Endothelial cell of umbilical vein (primary cell): ENCODE data around the gene PLAAT3. TPM values are rescaled to one million over a fixed set of nuclear protein-coding genes. Genes with fewer than 3 reads are reported as not detected.

Source experiments
- BruUV-seq: library from RNA; stranded (reverse); fragments of 400-500 nt; replicated peaks from 2 replicates; lab custom pipeline; 2021; lab: Mats Ljungman, UMichigan
- CTCF ChIA-PET: fragments of 300-600, 350-600 bp; sonication (Branson Sonifier 250); formaldehyde crosslinking; loops from one replicate; lab custom pipeline; 2021; ENCODE audit warnings: antibody characterized with exemption, inconsistent platforms; lab: Charles Lee
- POLR2A ChIA-PET: fragments of 300-600, 350-600 bp; sonication (Branson Sonifier 250); formaldehyde crosslinking; loops from one replicate; lab custom pipeline; 2021; ENCODE audit warnings: antibody characterized with exemption, inconsistent platforms; lab: Charles Lee
- DNase-seq: peaks from one replicate; pipeline ENCODE4 v3.0.0-alpha.2; 2011; ENCODE audit warnings: low read depth, low spot score
- FAIRE-seq: peaks from 2 replicates; lab custom pipeline; 2011; peaks lifted over from hg19 to GRCh38; lab: Jason Lieb, UNC
- H2AFZ ChIP-seq: 2 replicates; pipeline ENCODE4 v1.6.0; 2012; ENCODE audit warnings: low read depth, low read length, control low read depth, inconsistent platforms
- H3K27ac ChIP-seq: 2 replicates; pipeline ENCODE4 v1.5.1; 2011; ENCODE audit warnings: low read depth, mild to moderate bottlenecking, control low read depth, low read length, moderate library complexity; ENCODE audit not compliant: insufficient read depth
- H3K27me3 ChIP-seq, 2 experiments: 2 replicates each; pipeline versions ENCODE4 v1.6.0 to v1.6.1; 2011; ENCODE audit warnings: low read length in 2 of 2, mixed read lengths in 1 of 2; ENCODE audit not compliant: control insufficient read depth in 2 of 2, insufficient read depth in 2 of 2
- H3K36me3 ChIP-seq, 2 experiments: 2 replicates in 1 of 2; 3 replicates in 1 of 2; pipeline ENCODE4 v1.5.1; 2011; ENCODE audit warnings: low read length in 2 of 2, mild to moderate bottlenecking in 1 of 2, moderate library complexity in 1 of 2; ENCODE audit not compliant: control insufficient read depth in 2 of 2, insufficient read depth in 2 of 2; ENCODE audit errors: extremely low read depth in 1 of 2
- H3K4me1 ChIP-seq: 3 replicates; pipeline ENCODE4 v1.5.1; 2011; ENCODE audit warnings: mild to moderate bottlenecking, low read length; ENCODE audit not compliant: control insufficient read depth, insufficient read depth; ENCODE audit errors: extremely low read depth
- H3K4me2 ChIP-seq: 2 replicates; pipeline ENCODE4 v1.6.1; 2011; ENCODE audit warnings: low read length, control low read depth, mixed read lengths; ENCODE audit not compliant: insufficient read depth
- H3K4me3 ChIP-seq, 3 experiments: fragments of 200-600 bp in 1 of 3; sonication (generic), shearing (Covaris generic) in 1 of 3; replicated peaks in 1 of 3; 2 replicates each; pipeline ENCODE4 v1.5.1; 2011 to 2016; ENCODE audit warnings: control low read depth in 3 of 3, low read length in 3 of 3, mild to moderate bottlenecking in 2 of 3, inconsistent platforms in 1 of 3, low read depth in 1 of 3, moderate library complexity in 1 of 3; ENCODE audit not compliant: insufficient read depth in 1 of 3
- H3K79me2 ChIP-seq: 2 replicates; pipeline ENCODE4 v1.6.0; 2012; ENCODE audit warnings: low read length, inconsistent platforms; ENCODE audit not compliant: control insufficient read depth, insufficient read depth
- H3K9ac ChIP-seq: replicated peaks from 2 replicates; pipeline ENCODE3; 2011; ENCODE audit warnings: low read length, control low read depth; ENCODE audit not compliant: insufficient read depth; ENCODE audit errors: extremely low read depth
- H3K9me1 ChIP-seq: replicated peaks from 3 replicates; pipeline ENCODE4 v1.6.0; 2011; ENCODE audit warnings: mild to moderate bottlenecking, low read length; ENCODE audit not compliant: control insufficient read depth, insufficient read depth; ENCODE audit errors: extremely low read depth
- H3K9me3 ChIP-seq: replicated peaks from 2 replicates; pipeline ENCODE4 v1.5.1; 2012; ENCODE audit warnings: low read length, inconsistent platforms; ENCODE audit not compliant: control insufficient read depth, insufficient read depth
- H4K20me1 ChIP-seq: replicated peaks from 2 replicates; pipeline ENCODE3; 2011; ENCODE audit warnings: mild to moderate bottlenecking, low read length; ENCODE audit not compliant: control insufficient read depth, insufficient read depth; ENCODE audit errors: extremely low read depth
- EZH2 ChIP-seq: IDR thresholded peaks from 2 replicates; pipeline ENCODE4 v1.6.1; 2012; ENCODE audit warnings: borderline replicate concordance, low read depth, mild to moderate bottlenecking, moderate library complexity, low read length, inconsistent platforms; ENCODE audit not compliant: severe bottlenecking
- FOS ChIP-seq: IDR thresholded peaks from 2 replicates; pipeline ENCODE4 v1.6.1; 2011; ENCODE audit warnings: mild to moderate bottlenecking, low read length, moderate library complexity, borderline replicate concordance; ENCODE audit not compliant: insufficient read depth
- GATA2 ChIP-seq: IDR thresholded peaks from 2 replicates; pipeline ENCODE4 v1.7.0; 2011; ENCODE audit warnings: low read depth, mild to moderate bottlenecking, moderate library complexity, mixed read lengths, low read length; ENCODE audit not compliant: insufficient read length, insufficient read depth
- JUN ChIP-seq: IDR thresholded peaks from 2 replicates; pipeline ENCODE4 v1.6.1; 2011; ENCODE audit warnings: borderline replicate concordance, low read depth; ENCODE audit not compliant: insufficient read length, insufficient read depth
- MYC ChIP-seq: IDR thresholded peaks from one replicate; pipeline ENCODE4 v1.6.1; 2011; ENCODE audit warnings: mild to moderate bottlenecking, low read depth, low read length
- POLR2A ChIP-seq: IDR thresholded peaks from 2 replicates; pipeline ENCODE4 v1.6.1; 2012; ENCODE audit warnings: low read depth, mild to moderate bottlenecking, control low read depth, low read length
- POLR2AphosphoS5 ChIP-seq: IDR thresholded peaks from 2 replicates; pipeline ENCODE4 v1.6.1; 2012; ENCODE audit warnings: low read depth, mild to moderate bottlenecking, control low read depth, low read length, moderate library complexity; ENCODE audit not compliant: insufficient read depth
- dilution Hi-C: fragments of 300-500 bp; cut with MboI; formaldehyde crosslinking; loops from one replicate; pipeline ENCODE4 v1.15.0; 2019; ENCODE audit warnings: low sequenced_read_pairs; ENCODE audit not compliant: extremely low pct_ligation_motif_present
- intact Hi-C: fragments of 100-400 bp; cut with micrococcal nuclease; formaldehyde crosslinking; loops from one replicate; pipeline ENCODE4 v1.10.0; 2022
- polyA plus RNA-seq, 4 experiments: library from polyadenylated mRNA; depleted of rRNA in 3 of 4; stranded (reverse) in 3 of 4; unstranded in 1 of 4; fragments of >200 nt; gene quantifications; 2 replicates each; pipeline versions ENCODE4 v1.2.1 to v1.2.3, GENCODE V29; 2011 to 2012; ENCODE audit warnings: missing spikeins in 1 of 4
- total RNA-seq: library from RNA; stranded (reverse); gene quantifications from 2 replicates; pipeline ENCODE4 v1.2.3, GENCODE V29; 2021
- TF ChIP-seq, protein P1 (sequence below): IDR thresholded peaks from 2 replicates; pipeline ENCODE4 v1.6.1; 2011; ENCODE audit not compliant: insufficient read depth, insufficient read length
- TF ChIP-seq, protein P2 (sequence below), 2 donors: IDR thresholded peaks; 1 replicate in 1 of 2; 2 replicates in 1 of 2; pipeline ENCODE4 v1.5.1; 2011; ENCODE audit warnings: low read length in 2 of 2, mild to moderate bottlenecking in 2 of 2, moderate library complexity in 2 of 2, control low read depth in 1 of 2, inconsistent platforms in 1 of 2, low read depth in 1 of 2; ENCODE audit not compliant: insufficient read depth in 1 of 2; ENCODE audit errors: extremely low read depth in 1 of 2

The PLAAT3 gene
- total and polyA plus RNA-seq, 2 donors (not counting 3 experiments of a cell fraction or from before 2014, with no cell fraction given): 22.8 to 40.2 TPM

DNA sequence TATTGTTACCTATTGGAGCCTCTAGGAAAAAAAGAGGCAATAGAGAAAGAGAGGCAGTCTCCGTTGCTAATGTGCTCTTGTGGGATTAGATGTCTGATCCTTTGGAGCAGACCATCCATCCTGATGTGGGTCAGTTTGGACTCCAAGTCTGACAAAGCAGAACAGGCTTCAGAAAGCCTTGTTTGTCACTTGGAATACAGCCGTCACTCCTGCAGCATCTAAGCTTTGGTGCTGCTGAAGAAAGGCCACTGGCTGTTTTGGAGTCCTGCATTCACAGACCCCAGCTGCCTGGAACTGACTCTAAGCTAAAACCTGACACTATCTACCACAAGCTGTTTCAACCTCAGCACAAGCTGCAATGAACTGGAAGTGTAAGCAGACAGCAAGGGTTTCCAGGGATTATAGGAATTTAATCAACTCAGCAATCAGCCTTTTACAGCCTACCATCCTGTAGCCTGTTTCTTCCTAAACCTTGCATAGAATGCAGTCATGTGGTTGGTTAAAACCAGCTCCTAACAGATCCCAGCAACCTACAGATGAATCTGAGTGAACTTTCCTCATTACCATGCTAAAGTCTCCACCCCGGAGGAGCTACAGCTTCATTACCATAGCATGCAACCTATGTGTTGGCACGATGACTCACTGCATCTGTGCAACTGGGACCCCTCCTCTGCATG lies 81.3 kb downstream of the PLAAT3 start:
- Histone ChIP-seq H3K27ac (no peak overlapping the region), H3K27me3 (peaks cover 2% of the 10 kb centered on the region in 2 experiments), H3K79me2 (no peaks in the 10 kb centered on the region), H3K9ac (no peak overlapping the region), H3K4me1 (peaks cover 8% of the 10 kb centered on the region), H4K20me1 (no peaks in the 10 kb centered on the region), H2AFZ (no peak overlapping the region), H3K9me1 (no peaks in the 10 kb centered on the region), H3K36me3 (no peaks in the 10 kb centered on the region), H3K4me2 (no peak overlapping the region), H3K4me3 (no peak overlapping the region), H3K9me3 (no peaks in the 10 kb centered on the region)
- CTCF ChIA-PET: interaction anchor here (1.8 kb wide), 2 partner anchors 11 to 54 kb away, joined by 4 to 5 read pairs; no protein-coding TSS in a partner anchor
- dilution Hi-C loops: no loop called here
- BruUV-seq: no TSS peak
- FAIRE-seq (no peak), DNase-seq (no peak)
- POLR2A ChIA-PET: no interaction called here
- TF ChIP-seq EZH2: no peak
- no peak for TF ChIP-seq POLR2A
- TF ChIP-seq, protein P1, sequence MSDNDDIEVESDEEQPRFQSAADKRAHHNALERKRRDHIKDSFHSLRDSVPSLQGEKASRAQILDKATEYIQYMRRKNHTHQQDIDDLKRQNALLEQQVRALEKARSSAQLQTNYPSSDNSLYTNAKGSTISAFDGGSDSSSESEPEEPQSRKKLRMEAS: no peak
- TF ChIP-seq FOS: no peak
- TF ChIP-seq MYC: no peak
- no peak for TF ChIP-seq GATA2
- no peak for TF ChIP-seq JUN
- TF ChIP-seq, protein P2, sequence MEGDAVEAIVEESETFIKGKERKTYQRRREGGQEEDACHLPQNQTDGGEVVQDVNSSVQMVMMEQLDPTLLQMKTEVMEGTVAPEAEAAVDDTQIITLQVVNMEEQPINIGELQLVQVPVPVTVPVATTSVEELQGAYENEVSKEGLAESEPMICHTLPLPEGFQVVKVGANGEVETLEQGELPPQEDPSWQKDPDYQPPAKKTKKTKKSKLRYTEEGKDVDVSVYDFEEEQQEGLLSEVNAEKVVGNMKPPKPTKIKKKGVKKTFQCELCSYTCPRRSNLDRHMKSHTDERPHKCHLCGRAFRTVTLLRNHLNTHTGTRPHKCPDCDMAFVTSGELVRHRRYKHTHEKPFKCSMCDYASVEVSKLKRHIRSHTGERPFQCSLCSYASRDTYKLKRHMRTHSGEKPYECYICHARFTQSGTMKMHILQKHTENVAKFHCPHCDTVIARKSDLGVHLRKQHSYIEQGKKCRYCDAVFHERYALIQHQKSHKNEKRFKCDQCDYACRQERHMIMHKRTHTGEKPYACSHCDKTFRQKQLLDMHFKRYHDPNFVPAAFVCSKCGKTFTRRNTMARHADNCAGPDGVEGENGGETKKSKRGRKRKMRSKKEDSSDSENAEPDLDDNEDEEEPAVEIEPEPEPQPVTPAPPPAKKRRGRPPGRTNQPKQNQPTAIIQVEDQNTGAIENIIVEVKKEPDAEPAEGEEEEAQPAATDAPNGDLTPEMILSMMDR (IDR thresholded peaks at IDR 0.05; ENCODE audit: extremely low read depth in 1 of 2, insufficient read depth in 1 of 2, low read depth in 1 of 2, low read length in 2 of 2): no peak
- TF ChIP-seq POLR2AphosphoS5: no peak
- intact Hi-C loops: no loop called here
